ENCODE results near the gene EXT2.

DNA sequence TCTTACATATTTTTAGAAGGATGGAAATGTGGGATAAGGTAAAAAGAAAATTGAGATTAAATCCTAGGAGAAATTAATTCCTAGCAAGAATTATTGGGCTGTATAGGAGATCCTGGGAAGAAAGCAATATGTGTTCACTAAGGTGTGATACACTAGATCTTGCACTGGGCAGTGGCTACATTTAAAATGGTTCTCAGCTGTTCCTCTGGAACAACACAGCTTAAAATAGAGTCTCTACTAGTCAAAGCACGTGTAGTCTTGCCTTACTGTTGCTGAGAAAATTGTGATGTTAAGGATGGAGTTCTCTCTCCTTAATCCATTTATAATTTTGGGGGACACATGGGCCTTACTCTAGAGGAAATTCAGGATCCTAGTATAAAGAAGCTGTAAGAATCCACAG lies 54.9 kb downstream of the EXT2 start:
- TF ChIP-seq, protein P1, sequence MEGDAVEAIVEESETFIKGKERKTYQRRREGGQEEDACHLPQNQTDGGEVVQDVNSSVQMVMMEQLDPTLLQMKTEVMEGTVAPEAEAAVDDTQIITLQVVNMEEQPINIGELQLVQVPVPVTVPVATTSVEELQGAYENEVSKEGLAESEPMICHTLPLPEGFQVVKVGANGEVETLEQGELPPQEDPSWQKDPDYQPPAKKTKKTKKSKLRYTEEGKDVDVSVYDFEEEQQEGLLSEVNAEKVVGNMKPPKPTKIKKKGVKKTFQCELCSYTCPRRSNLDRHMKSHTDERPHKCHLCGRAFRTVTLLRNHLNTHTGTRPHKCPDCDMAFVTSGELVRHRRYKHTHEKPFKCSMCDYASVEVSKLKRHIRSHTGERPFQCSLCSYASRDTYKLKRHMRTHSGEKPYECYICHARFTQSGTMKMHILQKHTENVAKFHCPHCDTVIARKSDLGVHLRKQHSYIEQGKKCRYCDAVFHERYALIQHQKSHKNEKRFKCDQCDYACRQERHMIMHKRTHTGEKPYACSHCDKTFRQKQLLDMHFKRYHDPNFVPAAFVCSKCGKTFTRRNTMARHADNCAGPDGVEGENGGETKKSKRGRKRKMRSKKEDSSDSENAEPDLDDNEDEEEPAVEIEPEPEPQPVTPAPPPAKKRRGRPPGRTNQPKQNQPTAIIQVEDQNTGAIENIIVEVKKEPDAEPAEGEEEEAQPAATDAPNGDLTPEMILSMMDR (IDR thresholded peaks at IDR 0.05) = no peak
- TF ChIP-seq POLR2AphosphoS5 (IDR thresholded peaks at IDR 0.05; ENCODE audit: low read depth, low read length) = no peak
- TF ChIP-seq RXRA (IDR thresholded peaks at IDR 0.05; ENCODE audit: borderline replicate concordance, low read depth) = no peak
- no peak for TF ChIP-seq EP300 (IDR thresholded peaks at IDR 0.05; ENCODE audit: borderline replicate concordance in 1 of 2, low read depth in 1 of 2, low read length in 1 of 2)
- no peak for TF ChIP-seq TEAD4 (IDR thresholded peaks at IDR 0.05; ENCODE audit: borderline replicate concordance, insufficient read depth)
